Activated T-cell treated with anti-CD3 and anti-CD28 coated beads for 48 hours (primary cell): Measurements from ENCODE around the gene OCA2.
"Not testable (repeated sequence)": the region's sequence is repeated elsewhere in the genome, so short reads cannot be mapped to it uniquely, and the experiment has no call there.

Source experiments
- DNase-seq: peaks from one replicate; pipeline ENCODE4 v3.0.0-alpha.2; 2020; ENCODE audit warnings: low read depth

Gene OCA2

GRCh38 chr15:27713850-27714249 lies 385.3 kb downstream of the OCA2 start:
- DNase-seq, result not testable (repeated sequence)

GRCh38 chr15:27707257-27707656 lies 391.9 kb downstream of the OCA2 start:
- DNase-seq, result no peak

GRCh38 chr15:27706300-27706699 lies 392.8 kb downstream of the OCA2 start:
- no peak for DNase-seq

- DNase-seq, result no peak
These were observed 394.1 kb downstream of the OCA2 start for GRCh38 chr15:27705056-27705455.
